K562 (cell line): ENCODE measurements around the gene HELZ. TPM values are rescaled to one million over a fixed set of nuclear protein-coding genes. Genes with fewer than 3 reads are reported as not detected.

ENCODE experiments used
- ATAC-seq: fragments of 200-7000 bp; cut with Tn5 transposase; 3 replicates; pipeline ENCODE4 v1.9.1; 2020; ENCODE audit warnings: moderate library complexity
- BruUV-seq: library from RNA; stranded (reverse); fragments of 400-500 nt; replicated peaks from 2 replicates; lab custom pipeline; 2021; lab: Mats Ljungman, UMichigan
- CTCF ChIA-PET: fragments of 300-600 bp; formaldehyde crosslinking; extraction: SDS; loops from one replicate; lab custom pipeline; 2021; ENCODE audit warnings: low intra/inter-chr PET ratio; lab: Yijun Ruan, JAX
- POLR2A ChIA-PET: fragments of 300-600, 350-650 bp; sonication (Branson Sonifier 250); formaldehyde crosslinking; extraction: SDS; loops from one replicate; lab custom pipeline; 2021; ENCODE audit warnings: antibody characterized with exemption, inconsistent platforms; lab: Yijun Ruan, JAX
- DNase-seq, 4 experiments: peaks; one replicate each; pipeline versions ENCODE4 v3.0.0 to v3.0.0-alpha.2; 2011 to 2018; ENCODE audit warnings: low spot score in 3 of 4, mixed read lengths in 3 of 4; ENCODE audit errors: extremely low read depth in 1 of 4
- FAIRE-seq: peaks from 2 replicates; lab custom pipeline; 2011; peaks lifted over from hg19 to GRCh38; lab: Jason Lieb, UNC
- H2AFZ ChIP-seq: 2 replicates; pipeline ENCODE4 v1.6.0; 2011; ENCODE audit warnings: low read depth, low read length, control low read depth, inconsistent platforms
- H3K27ac ChIP-seq: fragments of 200-600 bp; 3 replicates; pipeline ENCODE4 v1.8.0; 2011; ENCODE audit warnings: low read depth, mild to moderate bottlenecking, control low read depth, inconsistent platforms, low read length, moderate library complexity, mixed read lengths; ENCODE audit errors: extremely low read depth
- H3K27me3 ChIP-seq, 2 experiments: fragments of 300-600 bp in 1 of 2; 2 replicates in 1 of 2; 3 replicates in 1 of 2; pipeline versions ENCODE4 v1.6.0 to v1.8.0; 2011; ENCODE audit warnings: inconsistent platforms in 2 of 2, low read length in 2 of 2, mild to moderate bottlenecking in 1 of 2, mixed read lengths in 1 of 2, moderate library complexity in 1 of 2; ENCODE audit not compliant: control insufficient read depth in 2 of 2, insufficient read depth in 2 of 2
- H3K36me3 ChIP-seq: fragments of 300-600 bp; 3 replicates; pipeline ENCODE4 v1.8.0; 2011; ENCODE audit warnings: mild to moderate bottlenecking, low read length, inconsistent platforms; ENCODE audit not compliant: control insufficient read depth, insufficient read depth
- H3K4me1 ChIP-seq, 2 experiments: fragments of 200-600 bp in 1 of 2; replicated peaks in 1 of 2; 2 replicates in 1 of 2; 3 replicates in 1 of 2; pipeline versions ENCODE4 v1.5.1 to v1.8.0; 2011; ENCODE audit warnings: inconsistent platforms in 2 of 2, low read length in 2 of 2, mild to moderate bottlenecking in 1 of 2, mixed read lengths in 1 of 2, moderate library complexity in 1 of 2; ENCODE audit not compliant: control insufficient read depth in 2 of 2, insufficient read depth in 2 of 2
- H3K4me2 ChIP-seq: 2 replicates; pipeline ENCODE4 v1.6.1; 2011; ENCODE audit warnings: low read length, control low read depth, inconsistent platforms, mixed read lengths; ENCODE audit not compliant: insufficient read depth
- H3K4me3 ChIP-seq: fragments of 200-600 bp; sonication (generic), shearing (Covaris generic); 2 replicates; pipeline ENCODE4 v1.5.1; 2016; ENCODE audit warnings: control low read depth, inconsistent platforms
- H3K79me2 ChIP-seq: fragments of 200-600 bp; 3 replicates; pipeline ENCODE4 v1.8.0; 2011; ENCODE audit warnings: low read length, inconsistent platforms; ENCODE audit not compliant: control insufficient read depth, insufficient read depth
- H3K9ac ChIP-seq, 2 experiments: 2 replicates each; pipeline versions ENCODE4 v1.6.0 to v1.6.1; 2011; ENCODE audit warnings: low read depth in 2 of 2, low read length in 2 of 2, control low read depth in 1 of 2, inconsistent platforms in 1 of 2, mild to moderate bottlenecking in 1 of 2, mixed read lengths in 1 of 2; ENCODE audit not compliant: insufficient read depth in 1 of 2
- H3K9me1 ChIP-seq: one replicate; pipeline ENCODE4 v1.6.0; 2011; ENCODE audit warnings: inconsistent platforms, mild to moderate bottlenecking, low read length, moderate library complexity; ENCODE audit not compliant: control insufficient read depth, insufficient read depth
- H3K9me3 ChIP-seq: replicated peaks from 2 replicates; pipeline ENCODE4 v1.5.1; 2011; ENCODE audit warnings: low read depth, low read length, inconsistent platforms; ENCODE audit not compliant: control insufficient read depth, insufficient read depth
- H4K20me1 ChIP-seq: replicated peaks from 2 replicates; pipeline ENCODE4 v1.6.1; 2011; ENCODE audit warnings: low read length, inconsistent platforms, mixed read lengths; ENCODE audit not compliant: control insufficient read depth, insufficient read depth
- DMBX1 ChIP-seq: fragments of 250-450 bp; sonication (Bioruptor Pico); IDR thresholded peaks from 2 replicates; pipeline ENCODE4 v1.8.0; 2022; ENCODE audit warnings: inconsistent platforms, mild to moderate bottlenecking, moderate library complexity, borderline replicate concordance
- KLF16 ChIP-seq: IDR thresholded peaks from 2 replicates; pipeline ENCODE4 v1.6.1; 2016; ENCODE audit warnings: antibody characterized with exemption
- MAZ ChIP-seq, 2 experiments: fragments of 450-650 bp in 1 of 2; sonication (generic) in 1 of 2; formaldehyde crosslinking; IDR thresholded peaks in 1 of 2; conservative IDR thresholded peaks in 1 of 2; 2 replicates each; pipeline versions ENCODE4 v1.4.0 to v1.5.0; 2020; ENCODE audit warnings: mild to moderate bottlenecking in 1 of 2, missing genetic modification reagents in 1 of 2
- MTA2 ChIP-seq: fragments of 450-650 bp; IDR thresholded peaks from 2 replicates; pipeline ENCODE4 v1.6.1; 2016; ENCODE audit warnings: low read depth
- RAD51 ChIP-seq: fragments of 450-650 bp; IDR thresholded peaks from 2 replicates; pipeline ENCODE4 v1.7.1; 2016; ENCODE audit warnings: low read depth, mild to moderate bottlenecking, borderline replicate concordance
- ZNF197 ChIP-seq: fragments of 200-800 bp; sonication (Bioruptor generic); IDR thresholded peaks from 2 replicates; pipeline ENCODE4 v1.6.1; 2016; ENCODE audit warnings: low read depth, missing genetic modification characterization, missing compliant biosample characterization
- ZNF668 ChIP-seq: fragments of 250-450 bp; sonication (Bioruptor Pico); IDR thresholded peaks from 2 replicates; pipeline ENCODE4 v1.8.0; 2022; ENCODE audit warnings: mild to moderate bottlenecking, inconsistent platforms
- ZNF785 ChIP-seq: fragments of 250-450 bp; sonication (Bioruptor Pico); IDR thresholded peaks from 2 replicates; pipeline ENCODE4 v1.4.0; 2020; ENCODE audit warnings: mild to moderate bottlenecking
- WGBS: fragments of 100-300 bp; shearing (Covaris generic); methylation state at CpG from one replicate; pipeline ENCODE4 v1.1.6; 2016; ENCODE audit warnings: low coverage, mixed read lengths; ENCODE audit not compliant: insufficient coverage; ENCODE audit errors: missing lambda C conversion rate; 5-methylcytosine and 5-hydroxymethylcytosine counted together
- in situ Hi-C: fragments of 300-500 bp; cut with MboI; formaldehyde crosslinking; loops from 4 replicates; pipeline ENCODE4 v1.15.0; 2018; ENCODE audit warnings: inconsistent platforms, mixed read lengths
- intact Hi-C: fragments of 100-400 bp; cut with micrococcal nuclease; formaldehyde crosslinking; loops from 2 replicates; pipeline ENCODE4 v1.14.2; 2022
- polyA plus RNA-seq, 8 experiments: library from polyadenylated mRNA; depleted of rRNA in 4 of 8; stranded (reverse) in 5 of 8; unstranded in 3 of 8; fragments of >200 nt; fragmentation: Nextera tagmentation in 2 of 8; fragmentation: Illumina TruSeq in 1 of 8; extraction: Ambion mirVana in 2 of 8; extraction: Trizol in 1 of 8; gene quantifications; 2 replicates each; pipeline versions ENCODE4 v1.2.1 to v1.2.3, GENCODE V29; 2011 to 2014; ENCODE audit warnings: inconsistent platforms in 1 of 8, missing spikeins in 1 of 8
- total RNA-seq, 7 experiments: library from RNA; depleted of rRNA in 6 of 7; stranded (reverse); fragments of >200 nt in 6 of 7; fragmentation: Illumina TruSeq in 2 of 7; extraction: Trizol in 2 of 7; gene quantifications; 2 replicates each; pipeline versions ENCODE4 v1.2.1 to v1.2.3, GENCODE V29; 2011 to 2021; ENCODE audit warnings: low replicate concordance in 1 of 7
- TF ChIP-seq, protein P1 (sequence below): sonication (generic); formaldehyde crosslinking; IDR thresholded peaks from 2 replicates; pipeline ENCODE4 v1.8.0; 2022; ENCODE audit warnings: mild to moderate bottlenecking, missing genetic modification reagents, borderline replicate concordance
- TF ChIP-seq, protein P2 (sequence below): fragments of 250-450 bp; sonication (Bioruptor Pico); IDR thresholded peaks from 2 replicates; pipeline ENCODE4 v1.5.0; 2021; ENCODE audit warnings: mild to moderate bottlenecking, moderate library complexity
- TF ChIP-seq, protein P3 (sequence below): fragments of 450-650 bp; IDR thresholded peaks from 2 replicates; pipeline ENCODE4 v1.6.1; 2014; ENCODE audit warnings: low read depth, mild to moderate bottlenecking, moderate library complexity, borderline replicate concordance

HELZ gene
- total and polyA plus RNA-seq, 9 of the 15 experiments (the other 6 are each of a cell fraction or from before 2014, with no cell fraction given): 5.2 to 39.8 (median 17.3) TPM

GRCh38 chr17:67145183-67145805, 99.7 kb downstream of the HELZ start (continued):
- TF ChIP-seq, protein P1, sequence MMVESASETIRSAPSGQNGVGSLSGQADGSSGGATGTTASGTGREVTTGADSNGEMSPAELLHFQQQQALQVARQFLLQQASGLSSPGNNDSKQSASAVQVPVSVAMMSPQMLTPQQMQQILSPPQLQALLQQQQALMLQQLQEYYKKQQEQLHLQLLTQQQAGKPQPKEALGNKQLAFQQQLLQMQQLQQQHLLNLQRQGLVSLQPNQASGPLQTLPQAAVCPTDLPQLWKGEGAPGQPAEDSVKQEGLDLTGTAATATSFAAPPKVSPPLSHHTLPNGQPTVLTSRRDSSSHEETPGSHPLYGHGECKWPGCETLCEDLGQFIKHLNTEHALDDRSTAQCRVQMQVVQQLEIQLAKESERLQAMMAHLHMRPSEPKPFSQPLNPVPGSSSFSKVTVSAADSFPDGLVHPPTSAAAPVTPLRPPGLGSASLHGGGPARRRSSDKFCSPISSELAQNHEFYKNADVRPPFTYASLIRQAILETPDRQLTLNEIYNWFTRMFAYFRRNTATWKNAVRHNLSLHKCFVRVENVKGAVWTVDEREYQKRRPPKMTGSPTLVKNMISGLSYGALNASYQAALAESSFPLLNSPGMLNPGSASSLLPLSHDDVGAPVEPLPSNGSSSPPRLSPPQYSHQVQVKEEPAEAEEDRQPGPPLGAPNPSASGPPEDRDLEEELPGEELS: no peak
- no peak for TF ChIP-seq MAZ (CRISPR knock-in tag; conservative IDR thresholded peaks at IDR 0.05 in 1 of 2, IDR thresholded peaks at IDR 0.05 in 1 of 2)

GRCh38 chr17:67143318-67143717, 101.7 kb downstream of the HELZ start:
- ChIA-PET CTCF (no interaction called here), POLR2A (no interaction called here)
- no peak for ATAC-seq
- Histone ChIP-seq H3K27ac (no peak overlapping the region), H3K79me2 (no peaks in the 10 kb centered on the region), H3K4me1 (no peaks in the 10 kb centered on the region; a peak in 2 of 5 replicates), H3K4me3 (no peak overlapping the region), H3K9ac (no peak overlapping the region), H3K9me1 (peaks cover 2% of the 10 kb centered on the region), H4K20me1 (no peaks in the 10 kb centered on the region), H3K27me3 (no peaks in the 10 kb centered on the region), H2AFZ (no peak overlapping the region), H3K4me2 (no peak overlapping the region), H3K9me3 (no peaks in the 10 kb centered on the region), H3K36me3 (peaks cover 61% of the 10 kb centered on the region)
- TF ChIP-seq KLF16: no peak
- no peak for TF ChIP-seq RAD51
- TF ChIP-seq DMBX1 (CRISPR knock-in tag): no peak
- no peak for TF ChIP-seq ZNF785
- TF ChIP-seq ZNF668: no peak
- TF ChIP-seq, protein P2, sequence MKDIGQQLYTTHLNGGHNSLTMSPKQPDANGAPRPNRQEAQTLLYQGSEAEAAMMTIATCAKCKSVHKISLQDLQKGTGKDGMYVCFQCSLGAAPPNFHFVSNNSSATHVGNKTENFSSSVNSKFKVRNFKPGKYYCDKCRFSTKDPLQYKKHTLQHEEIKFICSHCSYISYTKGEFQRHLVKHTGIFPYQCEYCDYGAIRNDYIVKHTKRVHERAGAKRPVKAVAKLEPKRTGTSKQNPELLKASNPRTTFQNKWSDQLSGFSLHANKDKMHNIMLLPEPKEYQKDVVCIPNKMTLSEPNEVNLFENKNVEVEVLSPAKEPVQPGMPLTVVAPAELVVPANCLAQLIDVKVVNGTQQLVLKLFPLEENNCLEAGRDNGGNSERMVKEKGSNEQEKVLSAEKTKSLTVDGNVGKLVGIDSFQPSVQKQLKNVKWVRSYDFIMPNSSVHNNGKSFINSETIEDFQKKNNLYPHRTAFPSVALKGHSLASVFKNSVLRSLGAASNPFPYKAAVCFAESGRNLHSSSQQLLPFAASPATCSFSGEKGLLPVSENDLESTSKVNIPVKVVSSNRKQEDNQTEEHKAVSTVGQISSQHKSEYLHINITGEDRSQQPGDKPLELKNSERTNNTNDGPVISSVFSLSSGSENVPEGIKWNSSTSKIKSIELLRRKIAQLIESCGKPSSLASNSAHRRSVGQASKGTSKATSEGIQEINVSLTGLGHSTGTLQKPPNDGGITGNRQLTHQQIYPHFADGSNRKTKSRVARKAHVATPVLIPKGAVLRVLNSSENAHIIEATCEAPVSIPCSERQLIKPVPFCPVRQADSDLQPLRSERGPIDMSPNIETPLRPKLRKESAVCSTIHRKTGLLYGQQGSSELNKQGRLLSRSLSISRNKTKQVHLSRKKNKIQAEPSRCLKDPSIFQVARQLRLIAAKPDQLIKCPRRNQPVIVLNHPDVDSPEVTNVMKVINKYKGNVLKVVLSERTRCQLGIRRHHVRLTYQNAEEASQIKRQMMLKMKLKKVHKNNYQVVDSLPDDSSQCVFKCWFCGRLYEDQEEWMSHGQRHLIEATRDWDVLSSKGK (CRISPR knock-in tag): no peak
- TF ChIP-seq MTA2: no peak
- TF ChIP-seq, protein P3, sequence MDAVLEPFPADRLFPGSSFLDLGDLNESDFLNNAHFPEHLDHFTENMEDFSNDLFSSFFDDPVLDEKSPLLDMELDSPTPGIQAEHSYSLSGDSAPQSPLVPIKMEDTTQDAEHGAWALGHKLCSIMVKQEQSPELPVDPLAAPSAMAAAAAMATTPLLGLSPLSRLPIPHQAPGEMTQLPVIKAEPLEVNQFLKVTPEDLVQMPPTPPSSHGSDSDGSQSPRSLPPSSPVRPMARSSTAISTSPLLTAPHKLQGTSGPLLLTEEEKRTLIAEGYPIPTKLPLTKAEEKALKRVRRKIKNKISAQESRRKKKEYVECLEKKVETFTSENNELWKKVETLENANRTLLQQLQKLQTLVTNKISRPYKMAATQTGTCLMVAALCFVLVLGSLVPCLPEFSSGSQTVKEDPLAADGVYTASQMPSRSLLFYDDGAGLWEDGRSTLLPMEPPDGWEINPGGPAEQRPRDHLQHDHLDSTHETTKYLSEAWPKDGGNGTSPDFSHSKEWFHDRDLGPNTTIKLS: no peak
- TF ChIP-seq ZNF197 (CRISPR knock-in tag): no peak
- FAIRE-seq: no peak
- no TSS peak for BruUV-seq
- no peak for DNase-seq
- WGBS: 91% methylated on average over 5 of the region's 5 CpGs
- intact Hi-C loops (no loop called here), in situ Hi-C loops (no loop called here)
